GM21619 (cell line): ENCODE data around the gene PLEKHG5.
"Not testable (repeated sequence)": the region's sequence is repeated elsewhere in the genome, so short reads cannot be mapped to it uniquely, and the experiment has no call there.

Experiments used
- ATAC-seq: cut with Tn5 transposase; IDR thresholded peaks from one replicate; pipeline ENCODE4 v1.9.1; 2021; ENCODE audit not compliant: unreplicated experiment

Gene PLEKHG5

DNA sequence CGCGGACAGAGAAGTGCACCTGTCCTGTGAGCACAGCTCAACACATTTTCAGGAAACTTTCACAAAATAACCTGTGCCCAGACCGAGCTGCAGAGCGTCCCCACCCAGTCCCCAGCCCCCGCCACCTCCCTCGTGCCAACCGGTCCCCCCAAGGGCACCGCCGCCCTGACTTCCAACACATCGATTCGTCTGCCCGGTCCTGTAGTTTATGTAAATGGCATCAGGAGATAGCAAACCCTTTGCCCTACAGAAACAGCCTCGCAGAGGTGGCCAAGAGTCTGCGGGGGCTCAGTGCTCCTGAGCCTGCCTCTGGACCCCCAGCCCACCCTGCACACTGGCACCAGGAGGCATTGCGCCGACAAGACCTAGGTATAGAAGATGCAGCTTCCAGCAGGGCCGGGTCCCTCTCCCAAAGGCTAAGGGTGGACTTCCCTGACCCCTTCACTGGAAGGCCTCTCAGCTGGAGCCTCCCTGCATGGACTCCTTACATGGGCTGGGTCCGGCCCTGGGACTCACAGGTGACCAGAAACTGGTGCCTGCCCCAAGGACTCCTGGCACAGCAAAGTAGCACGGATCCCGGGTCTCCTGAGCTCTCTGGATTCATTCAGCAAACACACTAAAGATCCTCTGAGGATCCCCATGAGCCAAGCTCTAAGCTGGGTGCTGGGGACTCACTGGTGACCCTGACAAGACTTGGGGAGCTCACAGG is 6.6 kb upstream of the PLEKHG5 start:
- ATAC-seq: no peak

DNA sequence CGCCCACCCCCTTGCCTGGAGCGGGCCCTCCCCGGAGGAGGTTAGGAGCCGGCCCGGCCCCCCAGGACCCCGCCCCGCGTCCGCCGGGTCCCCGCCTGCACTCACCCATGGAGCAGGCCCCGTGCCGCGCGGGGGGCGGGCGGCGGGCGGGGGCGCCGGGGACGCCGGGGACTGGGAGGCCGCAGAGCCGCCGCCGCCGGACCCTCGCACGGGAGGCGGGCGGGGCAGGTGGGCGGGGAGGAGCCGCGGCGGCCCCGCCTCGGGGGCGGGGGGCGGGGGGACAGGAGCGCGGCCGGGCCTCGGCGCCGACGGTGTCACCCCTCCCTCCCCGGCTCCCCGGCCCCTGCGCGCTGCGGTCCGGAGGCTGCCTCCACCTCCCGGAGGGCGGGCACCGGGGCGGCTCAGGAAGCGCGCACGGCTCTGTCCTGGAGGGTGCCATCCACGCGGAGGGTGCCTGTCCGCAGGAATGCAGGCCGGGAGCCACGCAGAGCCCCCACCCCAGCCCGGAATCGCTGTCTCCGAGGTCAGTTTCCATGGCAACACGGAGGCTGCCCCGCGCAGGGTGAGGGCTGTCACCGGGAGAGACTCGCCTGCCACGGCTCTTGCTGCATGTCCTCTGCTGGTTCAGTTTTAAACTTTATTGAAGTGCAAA is 5.9 kb upstream of the PLEKHG5 start:
- no peak for ATAC-seq

DNA sequence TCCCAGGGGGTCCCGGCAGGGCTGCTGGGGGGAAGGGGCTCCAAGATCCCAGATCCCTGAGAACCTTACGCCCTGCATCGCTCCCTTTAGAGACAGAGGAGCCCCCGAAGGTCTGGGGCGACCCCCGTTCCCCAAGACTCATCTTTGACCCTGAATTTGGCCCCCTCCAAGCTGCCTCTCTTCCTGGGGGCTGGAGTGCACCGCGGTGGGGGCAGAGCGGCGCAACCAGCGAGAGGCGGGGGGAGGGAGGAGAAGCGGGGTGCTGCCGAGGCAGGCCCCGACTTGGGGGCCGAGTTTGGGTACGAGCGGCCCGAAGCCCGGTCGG is 5.4 kb upstream of the PLEKHG5 start:
- no peak for ATAC-seq

- no peak for ATAC-seq
Observed at GRCh38 chr1:6496365-6496721, 4.9 kb upstream of the PLEKHG5 start.

DNA sequence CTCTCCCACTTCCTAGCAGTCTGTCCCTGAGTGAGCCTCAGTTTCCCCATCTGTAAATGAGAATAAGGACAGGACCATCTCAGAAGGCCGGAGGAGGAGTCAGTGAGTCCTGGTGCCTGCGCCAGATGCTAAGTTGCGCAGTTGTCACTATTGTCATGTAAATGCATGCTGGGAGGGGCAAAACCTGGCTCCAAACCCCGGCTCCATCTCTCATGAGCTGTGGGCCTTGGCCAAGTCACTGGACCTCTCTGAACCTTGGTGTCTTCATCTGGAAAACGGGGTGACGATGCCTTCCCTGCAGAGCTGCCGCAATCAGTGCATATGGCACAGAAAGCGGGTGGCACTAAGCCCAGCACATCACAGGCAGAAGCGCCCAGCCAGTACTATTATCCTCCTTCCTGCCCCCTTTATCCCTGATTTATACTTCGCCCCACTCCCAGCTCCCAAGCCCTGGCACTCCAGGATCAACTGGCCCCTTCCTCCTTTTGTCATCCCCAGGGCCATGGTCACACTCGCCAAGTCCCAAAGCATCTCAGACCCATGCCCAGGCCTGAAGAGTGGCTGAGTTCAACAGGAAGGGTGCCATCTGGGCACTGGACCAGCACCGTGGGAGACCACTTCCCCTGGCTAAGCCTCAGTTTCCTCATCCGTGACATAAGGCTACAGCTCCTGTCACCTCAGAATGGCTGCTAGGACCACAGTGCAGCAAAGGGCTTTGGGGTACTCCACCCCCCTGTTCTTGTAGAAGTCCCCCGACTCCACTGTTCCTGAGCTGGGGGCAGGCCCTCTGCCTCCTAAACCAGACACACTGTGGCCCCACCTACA is 4.3 kb upstream of the PLEKHG5 start:
- no peak for ATAC-seq

- ATAC-seq: no peak
Observed at GRCh38 chr1:6495041-6495441, 3.6 kb upstream of the PLEKHG5 start.

GRCh38 chr1:6494627-6495026 is 3.2 kb upstream of the PLEKHG5 start:
- ATAC-seq: no peak

GRCh38 chr1:6493834-6494223 is 2.4 kb upstream of the PLEKHG5 start:
- ATAC-seq: not testable (repeated sequence)

- no peak for ATAC-seq
Observed at GRCh38 chr1:6491966-6492365, 499 bp upstream of the PLEKHG5 start.

GRCh38 chr1:6491081-6491449 is 402 bp downstream of the PLEKHG5 start:
- no peak for ATAC-seq

DNA sequence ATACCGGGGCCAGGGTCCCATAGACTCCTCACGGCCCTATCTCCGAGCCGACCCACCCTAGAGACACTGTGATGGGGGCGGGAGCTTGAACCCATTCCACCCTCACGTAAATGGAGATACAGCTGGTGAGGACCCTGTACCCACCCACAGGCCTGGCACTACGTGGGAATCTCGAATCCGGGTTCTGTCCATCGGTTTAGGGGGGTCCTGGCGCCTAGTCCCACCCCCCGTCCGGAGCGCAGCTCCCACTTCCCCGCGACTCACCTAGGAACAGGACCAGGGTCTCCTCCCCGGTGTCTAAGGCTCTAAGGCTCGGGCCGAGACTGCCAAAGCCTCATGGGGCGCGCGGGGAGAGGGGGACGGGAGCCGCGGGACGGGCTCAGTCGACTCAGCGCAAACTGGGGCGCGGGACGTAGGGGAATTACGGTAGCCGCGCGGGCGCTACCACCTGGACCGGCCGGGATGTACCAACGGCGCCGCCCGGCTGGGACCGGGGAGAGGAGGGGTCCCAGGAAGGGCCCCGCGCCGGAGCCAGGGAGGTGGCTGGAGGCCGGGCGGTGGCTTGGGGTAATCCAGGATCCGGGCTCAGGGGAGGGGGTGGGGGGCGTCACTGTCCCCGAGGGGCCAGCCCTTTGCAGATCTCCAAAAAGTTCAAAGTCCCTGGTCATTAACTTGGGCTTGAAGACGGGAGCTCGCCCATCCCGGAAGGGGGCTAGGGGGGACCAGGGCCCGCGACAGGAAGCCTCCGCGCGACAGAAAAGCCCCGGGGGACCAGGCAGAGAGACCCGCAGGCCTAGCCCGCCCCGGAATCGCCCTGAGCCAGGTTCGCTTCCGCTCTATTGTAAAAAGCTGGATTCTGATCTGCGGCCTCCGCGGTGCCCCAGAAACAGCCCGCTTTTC is 1.0 kb downstream of the PLEKHG5 start:
- ATAC-seq: peak; percentile 50

DNA sequence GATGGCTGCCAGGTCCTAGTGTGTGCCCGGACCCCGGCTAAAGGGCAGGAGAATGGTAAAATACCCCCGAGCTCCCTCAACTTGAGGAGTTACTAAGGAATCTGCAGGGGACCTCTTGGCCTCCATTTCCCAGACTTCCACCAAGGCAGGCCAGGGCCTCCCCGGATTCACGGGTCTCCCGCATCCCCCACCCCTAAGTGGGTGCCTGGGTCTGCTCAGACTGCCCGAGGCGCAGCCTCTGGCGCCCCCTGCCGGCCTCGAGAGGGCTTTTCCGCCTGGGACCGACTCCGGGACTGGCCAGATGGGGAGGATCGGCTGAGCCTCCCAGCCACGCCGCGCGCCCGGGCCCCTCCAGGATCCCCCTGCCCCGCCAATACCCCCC is 1.7 kb downstream of the PLEKHG5 start:
- ATAC-seq: peak; percentile 55

- no peak for ATAC-seq
Observed at GRCh38 chr1:6489383-6489765, 2.1 kb downstream of the PLEKHG5 start.

GRCh38 chr1:6488602-6489382 is 2.7 kb downstream of the PLEKHG5 start:
- no peak for ATAC-seq

GRCh38 chr1:6487804-6488484 is 3.5 kb downstream of the PLEKHG5 start:
- ATAC-seq: no peak

- ATAC-seq: peak; percentile 46
Observed at GRCh38 chr1:6486433-6487011, 4.9 kb downstream of the PLEKHG5 start.

- no peak for ATAC-seq
Observed at GRCh38 chr1:6485168-6486101, 6.0 kb downstream of the PLEKHG5 start.

DNA sequence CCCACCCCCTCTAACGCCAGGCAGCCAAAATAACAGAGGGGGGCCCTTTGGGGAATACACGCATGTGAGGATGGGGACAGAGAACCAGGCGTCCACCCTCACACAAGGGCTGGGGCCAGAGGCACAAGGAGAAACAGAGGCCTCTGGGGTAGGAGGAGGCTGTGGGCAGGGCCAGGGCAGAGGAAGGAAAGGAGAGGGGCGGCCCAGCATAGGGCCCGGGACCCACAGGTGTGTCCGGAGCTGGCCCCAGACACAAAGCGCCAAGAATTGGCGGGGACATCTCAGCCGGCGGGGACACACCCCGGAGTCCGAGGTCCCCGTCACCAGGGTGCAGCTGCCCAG is 6.7 kb downstream of the PLEKHG5 start:
- no peak for ATAC-seq

DNA sequence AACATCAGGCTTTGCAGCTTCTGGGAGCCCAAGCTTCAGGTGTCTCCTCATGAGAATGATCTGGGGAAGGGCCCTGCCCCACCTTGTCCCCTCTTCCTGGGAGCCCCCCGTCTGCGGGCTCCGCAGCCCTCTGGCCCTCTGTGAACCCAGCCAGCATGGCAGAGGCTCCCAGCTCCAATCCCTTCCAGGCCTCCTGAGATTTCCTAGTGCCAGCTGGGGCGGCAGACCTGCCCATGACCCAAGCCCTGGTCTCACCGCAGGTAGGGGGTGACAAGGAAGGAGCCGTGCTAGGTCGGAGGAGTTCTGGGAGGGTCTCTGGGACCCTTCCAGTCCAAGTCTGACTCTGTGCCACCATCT is 7.7 kb downstream of the PLEKHG5 start:
- no peak for ATAC-seq
